H1 (cell line): ENCODE data around the gene GPD1L. TPM values are rescaled to one million over a fixed set of nuclear protein-coding genes. Genes with fewer than 3 reads are reported as not detected.

Experiments used
- CTCF ChIA-PET: fragments of 300-600 bp; sonication (Branson Sonifier 250); formaldehyde crosslinking; loops from one replicate; lab custom pipeline; 2021; ENCODE audit not compliant: partially characterized antibody; lab: Charles Lee
- POLR2A ChIA-PET: fragments of 300-600 bp; sonication (Branson Sonifier 250); formaldehyde crosslinking; loops from one replicate; lab custom pipeline; 2021; ENCODE audit warnings: inconsistent platforms; ENCODE audit not compliant: partially characterized antibody; lab: Charles Lee
- DNase-seq, 2 experiments: peaks; one replicate each; pipeline versions ENCODE4 v3.0.0 to v3.0.0-alpha.2; 2010 to 2022; ENCODE audit warnings: low spot score in 2 of 2, low read depth in 1 of 2, mixed read lengths in 1 of 2
- FAIRE-seq: peaks from 2 replicates; lab custom pipeline; 2011; peaks lifted over from hg19 to GRCh38; lab: Jason Lieb, UNC
- H2AFZ ChIP-seq: 2 replicates; pipeline ENCODE4 v1.8.1; 2012; ENCODE audit warnings: low read length, inconsistent platforms
- H2AK5ac ChIP-seq: 2 replicates; pipeline ENCODE4 v1.6.1; 2013; ENCODE audit warnings: low read depth, low read length
- H2BK120ac ChIP-seq: replicated peaks from 2 replicates; pipeline ENCODE3; 2013; ENCODE audit warnings: low read depth, low read length, inconsistent platforms
- H2BK12ac ChIP-seq: 2 replicates; pipeline ENCODE4 v1.6.1; 2013; ENCODE audit warnings: low read depth, low read length
- H2BK15ac ChIP-seq: 2 replicates; pipeline ENCODE4 v1.6.1; 2013; ENCODE audit warnings: low read length
- H2BK20ac ChIP-seq: 2 replicates; pipeline ENCODE4 v1.6.1; 2013; ENCODE audit warnings: low read length
- H2BK5ac ChIP-seq: 2 replicates; pipeline ENCODE4 v1.6.1; 2013; ENCODE audit warnings: low read depth, low read length
- H3K14ac ChIP-seq: 2 replicates; pipeline ENCODE4 v1.6.1; 2013; ENCODE audit warnings: inconsistent platforms; ENCODE audit not compliant: insufficient read length
- H3K18ac ChIP-seq: 2 replicates; pipeline ENCODE4 v1.6.1; 2013; ENCODE audit warnings: low read length; ENCODE audit errors: extremely low read depth
- H3K23ac ChIP-seq: 2 replicates; pipeline ENCODE4 v1.6.1; 2013; ENCODE audit warnings: inconsistent platforms; ENCODE audit not compliant: insufficient read length
- H3K23me2 ChIP-seq: 2 replicates; pipeline ENCODE4 v1.6.1; 2013; ENCODE audit warnings: low read depth, low read length
- H3K27ac ChIP-seq: 2 replicates; pipeline ENCODE4 v1.6.1; 2011; ENCODE audit warnings: low read depth, low read length, inconsistent platforms
- H3K27me3 ChIP-seq, 4 experiments: replicated peaks in 1 of 4; 1 replicate in 1 of 4; 2 replicates in 3 of 4; pipeline versions ENCODE4 v1.6.1 to v1.8.1; 2011 to 2013; ENCODE audit warnings: low read length in 3 of 4, mild to moderate bottlenecking in 3 of 4, inconsistent platforms in 2 of 4, mixed read lengths in 2 of 4, moderate library complexity in 1 of 4; ENCODE audit not compliant: control insufficient read depth in 3 of 4, insufficient read depth in 3 of 4; ENCODE audit errors: extremely low read depth in 1 of 4
- H3K36me3 ChIP-seq, 4 experiments: 2 replicates each; pipeline versions ENCODE4 v1.6.1 to v1.8.1; 2011 to 2013; ENCODE audit warnings: mild to moderate bottlenecking in 4 of 4, low read length in 3 of 4, moderate library complexity in 2 of 4, control low read depth in 1 of 4, inconsistent platforms in 1 of 4; ENCODE audit not compliant: insufficient read depth in 4 of 4, control insufficient read depth in 2 of 4
- H3K4ac ChIP-seq: replicated peaks from 2 replicates; pipeline ENCODE3; 2013; ENCODE audit warnings: low read length, low read depth, mixed read lengths, inconsistent platforms; ENCODE audit not compliant: insufficient read length
- H3K4me1 ChIP-seq, 4 experiments: replicated peaks in 1 of 4; 1 replicate in 1 of 4; 2 replicates in 3 of 4; pipeline versions ENCODE4 v1.6.1 to v1.8.1; 2011 to 2013; ENCODE audit warnings: low read length in 3 of 4, inconsistent platforms in 2 of 4, mixed read lengths in 1 of 4; ENCODE audit not compliant: insufficient read depth in 4 of 4, control insufficient read depth in 3 of 4
- H3K4me2 ChIP-seq, 2 experiments: 2 replicates each; pipeline versions ENCODE4 v1.6.1 to v1.8.1; 2011 to 2013; ENCODE audit warnings: low read depth in 2 of 2, low read length in 2 of 2, control low read depth in 1 of 2, inconsistent platforms in 1 of 2, mild to moderate bottlenecking in 1 of 2; ENCODE audit not compliant: insufficient read depth in 1 of 2
- H3K4me3 ChIP-seq, 4 experiments: fragments of 200-600, 300-600 bp in 1 of 4; sonication (generic), shearing (Covaris generic), sonication (Bioruptor Twin) in 1 of 4; 2 replicates each; pipeline versions ENCODE4 v1.5.1 to v1.8.1; 2011 to 2016; ENCODE audit warnings: low read length in 4 of 4, low read depth in 3 of 4, control low read depth in 2 of 4, inconsistent platforms in 2 of 4, mild to moderate bottlenecking in 2 of 4, mixed read lengths in 1 of 4, moderate library complexity in 1 of 4; ENCODE audit not compliant: insufficient read depth in 2 of 4; ENCODE audit errors: extremely low read depth in 1 of 4
- H3K56ac ChIP-seq: replicated peaks from 2 replicates; pipeline ENCODE3; 2013; ENCODE audit warnings: low read depth, mild to moderate bottlenecking, mixed read lengths, low read length, inconsistent platforms; ENCODE audit not compliant: insufficient read length
- H3K79me1 ChIP-seq: 2 replicates; pipeline ENCODE4 v1.6.1; 2013; ENCODE audit warnings: low read depth, low read length, control low read depth
- H3K79me2 ChIP-seq, 2 experiments: 2 replicates each; pipeline versions ENCODE4 v1.6.1 to v1.8.1; 2012 to 2013; ENCODE audit warnings: low read length in 2 of 2, mild to moderate bottlenecking in 2 of 2, inconsistent platforms in 1 of 2; ENCODE audit not compliant: insufficient read depth in 2 of 2, control insufficient read depth in 1 of 2
- H3K9ac ChIP-seq, 4 experiments: replicated peaks in 1 of 4; 1 replicate in 1 of 4; 2 replicates in 3 of 4; pipeline versions ENCODE4 v1.6.1 to v1.8.1; 2011 to 2013; ENCODE audit warnings: low read depth in 3 of 4, low read length in 3 of 4, control low read depth in 2 of 4, mild to moderate bottlenecking in 2 of 4, moderate library complexity in 2 of 4, inconsistent platforms in 1 of 4; ENCODE audit errors: extremely low read depth in 1 of 4
- H3K9me3 ChIP-seq, 2 experiments: 2 replicates each; pipeline versions ENCODE4 v1.6.1 to v1.8.1; 2012 to 2013; ENCODE audit warnings: mild to moderate bottlenecking in 2 of 2, moderate library complexity in 2 of 2, control low read depth in 1 of 2, inconsistent platforms in 1 of 2, low read depth in 1 of 2, low read length in 1 of 2, mixed read lengths in 1 of 2; ENCODE audit not compliant: insufficient read depth in 2 of 2
- H4K20me1 ChIP-seq, 2 experiments: replicated peaks in 1 of 2; 2 replicates each; pipeline versions ENCODE3 to v1.8.1; 2011 to 2013; ENCODE audit warnings: inconsistent platforms in 2 of 2, low read length in 2 of 2, mild to moderate bottlenecking in 1 of 2; ENCODE audit not compliant: insufficient read depth in 2 of 2, control insufficient read depth in 1 of 2
- H4K5ac ChIP-seq: 2 replicates; pipeline ENCODE4 v1.6.1; 2013; ENCODE audit warnings: low read length, low read depth, mixed read lengths, inconsistent platforms; ENCODE audit not compliant: insufficient read length
- H4K8ac ChIP-seq: 2 replicates; pipeline ENCODE4 v1.8.0; 2013; ENCODE audit warnings: mild to moderate bottlenecking, moderate library complexity, low read length, inconsistent platforms; ENCODE audit not compliant: insufficient read depth; ENCODE audit errors: extremely low read depth
- H4K91ac ChIP-seq: replicated peaks from 2 replicates; pipeline ENCODE3; 2013; ENCODE audit warnings: low read length, mixed read lengths, inconsistent platforms; ENCODE audit not compliant: insufficient read length
- ATF3 ChIP-seq: IDR thresholded peaks from 2 replicates; pipeline ENCODE4 v1.6.1; 2011; ENCODE audit warnings: low read depth, mild to moderate bottlenecking, low read length; ENCODE audit not compliant: insufficient read depth
- CREB1 ChIP-seq: IDR thresholded peaks from 2 replicates; pipeline ENCODE4 v1.6.1; 2012; ENCODE audit warnings: inconsistent platforms
- KDM4A ChIP-seq: IDR thresholded peaks from one replicate; pipeline ENCODE4 v1.7.1; 2012; ENCODE audit warnings: low read depth, mild to moderate bottlenecking, moderate library complexity, low read length, inconsistent platforms; ENCODE audit not compliant: severe bottlenecking
- MAFK ChIP-seq: IDR thresholded peaks from 2 replicates; pipeline ENCODE4 v1.6.1; 2012; ENCODE audit warnings: low read depth, mild to moderate bottlenecking, improper control_type of control experiment, low read length
- NRF1 ChIP-seq: IDR thresholded peaks from 2 replicates; pipeline ENCODE4 v1.6.1; 2011; ENCODE audit warnings: mild to moderate bottlenecking, low read depth, low read length, improper control_type of control experiment
- RAD21 ChIP-seq, 2 experiments: IDR thresholded peaks in 1 of 2; conservative IDR thresholded peaks in 1 of 2; 2 replicates each; pipeline ENCODE4 v1.6.1; 2011; ENCODE audit warnings: low read depth in 2 of 2, low read length in 2 of 2, improper control_type of control experiment in 1 of 2, inconsistent platforms in 1 of 2, mild to moderate bottlenecking in 1 of 2, moderate library complexity in 1 of 2
- RXRA ChIP-seq: IDR thresholded peaks from 2 replicates; pipeline ENCODE4 v1.6.1; 2011; ENCODE audit warnings: low read depth, mild to moderate bottlenecking, low read length, moderate library complexity; ENCODE audit not compliant: insufficient read depth
- SP4 ChIP-seq: IDR thresholded peaks from 2 replicates; pipeline ENCODE4 v1.6.1; 2012; ENCODE audit warnings: low read length, inconsistent platforms
- TAF7 ChIP-seq: optimal IDR thresholded peaks from 2 replicates; pipeline ENCODE3; 2011; ENCODE audit warnings: low read depth, mild to moderate bottlenecking, inconsistent platforms, low read length, moderate library complexity, borderline replicate concordance
- TEAD4 ChIP-seq: IDR thresholded peaks from 2 replicates; pipeline ENCODE4 v1.6.1; 2012; ENCODE audit warnings: low read depth, low read length, inconsistent platforms, mixed read lengths
- USF2 ChIP-seq: IDR thresholded peaks from 2 replicates; pipeline ENCODE4 v1.6.1; 2011; ENCODE audit warnings: low read length, improper control_type of control experiment
- whole genome bisulfite sequencing, 2 experiments: shearing (Covaris generic) in 1 of 2; methylation state at CpG; one replicate each; pipeline versions ENCODE4 v1.1.6 to v1.1.7; 2013 to 2015; ENCODE audit warnings: low lambda C conversion rate in 2 of 2, mixed read lengths in 2 of 2, inconsistent platforms in 1 of 2, low coverage in 1 of 2, missing lambda C conversion rate in 1 of 2; ENCODE audit not compliant: insufficient replicate concordance in 2 of 2, insufficient coverage in 1 of 2, insufficient read length in 1 of 2; ENCODE audit errors: extremely low coverage in 1 of 2, missing lambda C conversion rate in 1 of 2; 5-methylcytosine and 5-hydroxymethylcytosine counted together
- polyA plus RNA-seq, 7 experiments: library from polyadenylated mRNA; depleted of rRNA in 3 of 7; stranded (reverse) in 5 of 7; unstranded in 2 of 7; fragments of >200 nt in 5 of 7; fragments of 200-250 nt in 2 of 7; gene quantifications; 1 replicate in 5 of 7; 2 replicates in 1 of 7; 4 replicates in 1 of 7; pipeline versions ENCODE4 v1.2.1 to v1.2.3, GENCODE V29; 2011 to 2013; ENCODE audit warnings: missing spikeins in 2 of 7, mixed read lengths in 2 of 7
- total RNA-seq: library from RNA; stranded (reverse); fragmentation: NEBNext Ultra II Directional; extraction: Animal tissue kit (Norgen Biotek cat#: 25700); gene quantifications from 2 replicates; pipeline ENCODE4 v1.2.1, GENCODE V29; 2021

Gene GPD1L
- total and polyA plus RNA-seq, 2 of the 8 experiments (the other 6 are each of a cell fraction or from before 2014, with no cell fraction given) = 2.4 to 8.4 TPM

GRCh38 chr3:32198714-32199113, 92.3 kb downstream of the GPD1L start:
- Histone ChIP-seq H3K9me3 (no peaks in the 10 kb centered on the region), H3K27ac (no peak overlapping the region), H3K4me1 (no peaks in the 10 kb centered on the region), H3K4me2 (no peak overlapping the region), H3K14ac (no peak overlapping the region), H3K36me3 (no peaks in the 10 kb centered on the region), H3K23me2 (no peaks in the 10 kb centered on the region), H2BK15ac (no peak overlapping the region), H3K23ac (no peak overlapping the region), H4K8ac (no peak overlapping the region), H3K4me3 (no peak overlapping the region), H3K56ac (no peak overlapping the region), H4K5ac (no peak overlapping the region), H2BK20ac (no peak overlapping the region), H2BK5ac (no peak overlapping the region), H3K18ac (no peak overlapping the region), H2AK5ac (no peak overlapping the region), H3K79me2 (no peaks in the 10 kb centered on the region), H3K27me3 (no peaks in the 10 kb centered on the region), H2AFZ (no peak overlapping the region), H4K91ac (no peak overlapping the region), H3K79me1 (no peaks in the 10 kb centered on the region), H2BK12ac (no peak overlapping the region)
- DNase-seq (no peak), FAIRE-seq (no peak)
- CTCF ChIA-PET = interaction anchor here (1.0 kb wide), 1 partner anchor 23 kb away, joined by 5 read pairs; no protein-coding TSS in a partner anchor
- 85% methylated on average over 3 of the region's 3 CpGs; no CpG with 5 or more reads in 1 of the 2 experiments for WGBS, 2 experiments
- TF ChIP-seq SP4 (no peak), USF2 (no peak), MAFK (no peak), RAD21 (IDR thresholded peaks at IDR 0.05 in 1 of 2, conservative IDR thresholded peaks at IDR 0.05 in 1 of 2; ENCODE audit: low read depth in 2 of 2, low read length in 2 of 2) (no peak), CREB1 (no peak), TAF7 (no peak), KDM4A (no peak), ATF3 (no peak), TEAD4 (no peak), NRF1 (no peak), RXRA (no peak)
- TF ChIP-seq, all 59 proteins: peak for 0
- Histone ChIP-seq H3K9ac (no peak overlapping the region), H4K20me1 (no peaks in the 10 kb centered on the region), H3K4ac (no peak overlapping the region), H2BK120ac (no peak overlapping the region)
- POLR2A ChIA-PET = interaction anchor here (1.0 kb wide), 1 partner anchor 13 kb away, joined by 3 read pairs; no protein-coding TSS in a partner anchor
